Stimulated activated CD8-positive, alpha-beta memory T cell treated with anti-CD3 and anti-CD28 coated beads, Interleukin-4, amount 100 ng/mL, for 1 hour (primary cell): ENCODE results near the gene VAV2.

Experiments
- DNase-seq, 2 donors: peaks; one replicate each; pipeline ENCODE4 v3.0.0-alpha.2; 2020; ENCODE audit warnings: low read depth in 2 of 2, low spot score in 1 of 2

The VAV2 gene

GRCh38 chr9:133953621-133953975 is 38.5 kb downstream of the VAV2 start:
- DNase-seq, result no peak

DNA sequence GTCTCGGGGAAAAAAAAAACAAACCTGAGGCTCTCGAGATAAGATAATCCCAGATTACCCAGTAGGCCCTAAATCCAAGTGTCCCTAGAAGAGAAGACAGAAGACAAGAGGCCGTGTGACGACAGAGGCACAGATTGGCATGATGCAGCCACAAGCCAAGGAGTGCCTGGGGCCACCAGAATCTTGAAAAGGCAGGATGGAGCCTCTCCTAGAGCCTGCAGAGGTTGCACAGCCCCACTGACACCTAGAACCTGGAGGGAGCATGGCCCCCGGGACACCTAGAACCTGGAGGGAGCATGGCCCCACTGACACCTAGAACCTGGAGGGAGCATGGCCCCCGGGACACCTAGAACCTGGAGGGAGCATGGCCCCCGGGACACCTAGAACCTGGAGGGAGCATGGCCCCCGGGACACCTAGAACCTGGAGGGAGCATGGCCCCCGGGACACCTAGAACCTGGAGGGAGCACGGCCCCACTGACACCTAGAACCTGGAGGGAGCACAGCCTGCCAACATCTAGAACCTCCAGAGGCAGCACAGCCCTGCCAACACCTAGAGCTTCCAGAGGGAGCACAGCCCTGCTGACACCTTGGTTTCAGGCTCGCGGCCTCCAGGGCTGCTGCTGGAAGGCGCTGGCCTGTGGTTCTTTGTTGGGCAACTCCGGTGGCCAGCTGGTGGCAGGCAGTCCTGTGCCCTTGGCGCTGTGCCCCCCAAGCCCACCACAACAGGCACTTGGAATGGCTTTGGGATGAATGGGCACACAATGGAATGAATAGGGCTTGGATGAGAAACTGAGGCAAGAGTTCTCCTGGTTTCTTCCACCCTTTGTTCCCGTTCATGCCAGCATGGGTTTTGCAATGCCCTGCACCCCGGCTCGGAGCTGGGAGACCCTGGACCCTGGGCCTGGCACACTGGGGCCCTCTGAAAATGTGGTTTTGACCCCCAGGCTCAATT is 39.2 kb downstream of the VAV2 start:
- DNase-seq, result no peak

DNA sequence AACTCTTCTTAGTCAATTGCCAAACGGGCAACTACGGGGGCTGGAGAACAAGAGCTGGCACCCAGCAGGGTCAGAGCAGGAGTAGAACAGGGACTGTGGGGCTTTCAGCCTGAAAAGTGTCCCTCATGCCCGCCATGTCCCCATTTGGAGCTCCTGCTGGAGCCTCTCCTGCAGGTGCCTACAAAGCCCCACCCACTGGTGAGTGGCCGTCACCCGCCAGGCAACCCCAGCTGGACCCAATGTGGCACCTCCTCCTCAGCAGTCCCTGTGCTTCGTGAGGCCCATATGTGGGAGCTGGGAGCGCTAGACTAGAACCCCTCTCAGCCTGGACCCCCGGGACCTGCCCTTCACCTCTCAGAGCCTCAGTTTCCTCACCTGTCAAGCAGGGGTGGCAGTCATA is 40.9 kb downstream of the VAV2 start:
- DNase-seq, result no peak

DNA sequence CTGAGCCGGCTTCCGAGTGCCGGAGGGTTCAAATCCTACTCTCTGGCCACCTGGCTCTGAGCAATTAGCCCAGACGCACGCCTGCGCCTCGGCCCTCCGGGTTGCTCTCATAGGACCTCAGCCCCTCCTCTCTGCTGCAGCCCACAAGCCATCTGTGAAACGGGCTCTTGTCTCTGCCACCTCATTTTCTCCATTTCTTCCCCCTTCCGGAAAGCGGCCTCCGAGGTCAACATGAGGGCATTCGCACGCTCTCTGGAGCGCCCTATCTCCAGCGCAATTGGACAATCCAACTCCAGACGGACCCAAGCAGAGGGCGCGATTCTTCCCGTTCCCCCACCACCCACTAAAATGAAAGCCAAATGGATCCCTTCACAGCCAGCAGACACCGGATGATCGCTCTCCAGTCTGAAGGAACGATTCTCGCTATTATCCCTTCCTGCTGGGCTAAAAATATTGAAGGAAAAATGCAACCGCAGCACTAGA is 41.5 kb downstream of the VAV2 start:
- no peak for DNase-seq

DNA sequence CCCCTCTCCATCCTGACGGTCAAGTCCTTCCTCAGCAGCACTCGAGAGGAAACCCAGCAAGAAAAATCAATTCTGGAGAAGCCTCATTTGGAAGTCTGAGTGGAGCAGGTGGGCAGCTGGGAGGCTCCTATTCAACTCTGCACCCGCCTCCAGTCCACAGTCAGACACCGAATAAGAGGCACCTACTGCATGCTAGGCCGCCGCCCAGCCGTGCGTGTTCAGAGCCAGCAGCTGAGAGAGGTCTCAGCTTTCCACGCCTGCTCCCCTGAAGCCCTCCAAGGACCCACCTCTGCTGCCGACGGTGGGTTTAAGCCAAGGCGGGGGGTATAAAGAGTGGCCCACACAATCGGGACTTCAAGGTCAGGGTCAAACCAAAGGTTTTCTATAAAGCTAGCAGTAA is 41.9 kb downstream of the VAV2 start:
- no peak for DNase-seq

GRCh38 chr9:133949486-133950061 is 42.5 kb downstream of the VAV2 start:
- DNase-seq, result no peak

DNA sequence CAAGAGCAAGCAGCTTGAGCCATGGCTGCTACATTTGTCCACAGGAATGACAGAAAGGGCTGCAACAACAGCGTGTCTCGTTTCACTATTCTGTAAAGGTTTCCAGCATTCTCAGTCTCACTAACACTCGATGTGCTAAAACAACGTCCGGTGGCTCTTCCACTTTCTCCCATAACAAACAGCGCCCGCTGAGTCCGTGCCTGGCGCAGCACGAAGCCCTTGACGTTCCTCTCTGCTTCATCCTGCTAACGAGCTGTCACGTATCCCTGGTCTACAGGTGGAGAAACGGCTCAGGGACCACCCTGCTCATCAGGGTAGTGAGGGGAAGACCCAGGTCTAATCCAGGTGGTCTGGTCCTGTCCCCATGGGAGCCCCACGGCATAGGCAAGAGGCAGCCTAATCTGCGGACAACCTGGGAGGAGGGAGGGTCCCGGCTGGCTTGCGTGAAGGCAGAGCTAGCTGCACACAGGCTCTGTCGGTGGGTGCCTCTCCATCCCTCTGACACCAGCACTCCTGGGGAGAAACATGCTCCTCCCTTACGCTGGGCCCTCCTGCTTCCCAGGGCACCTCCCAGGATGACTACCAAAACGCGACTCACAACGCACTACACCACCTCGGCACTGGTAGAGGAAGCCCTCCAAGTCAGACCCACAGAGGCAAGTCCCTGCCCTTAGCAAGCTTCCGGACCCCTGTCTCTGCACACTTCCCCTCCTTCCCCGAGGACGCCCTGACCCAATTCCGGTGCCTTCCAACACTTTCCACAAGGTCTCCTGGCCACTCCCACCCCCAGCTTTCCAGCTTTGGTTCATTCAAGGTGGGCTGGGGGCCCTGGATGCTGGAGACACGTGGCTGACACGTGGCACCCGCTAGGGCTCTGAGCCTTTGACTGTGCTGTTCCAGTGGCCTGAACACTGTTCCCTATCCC is 43.3 kb downstream of the VAV2 start:
- DNase-seq, result no peak

DNA sequence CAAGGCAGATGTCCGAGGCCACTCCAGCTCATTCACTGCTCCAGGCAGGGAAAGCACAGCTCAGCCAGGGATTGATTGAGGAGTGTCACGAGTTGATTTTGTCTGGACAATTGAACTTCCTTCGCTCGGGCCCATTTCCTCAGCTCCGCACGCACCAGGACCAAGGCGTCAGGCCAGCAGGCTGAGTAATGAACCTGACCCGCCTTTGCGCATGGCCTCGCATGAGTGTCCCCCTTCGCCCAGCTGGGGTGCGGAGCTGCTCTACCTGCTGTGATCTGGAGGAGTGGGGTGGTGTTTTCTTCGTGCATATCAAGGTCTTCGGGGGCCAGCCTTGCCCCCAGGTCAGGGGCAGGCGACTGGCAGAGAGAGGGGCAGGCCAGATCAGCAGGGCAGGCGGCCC is 44.0 kb downstream of the VAV2 start:
- no peak for DNase-seq

DNA sequence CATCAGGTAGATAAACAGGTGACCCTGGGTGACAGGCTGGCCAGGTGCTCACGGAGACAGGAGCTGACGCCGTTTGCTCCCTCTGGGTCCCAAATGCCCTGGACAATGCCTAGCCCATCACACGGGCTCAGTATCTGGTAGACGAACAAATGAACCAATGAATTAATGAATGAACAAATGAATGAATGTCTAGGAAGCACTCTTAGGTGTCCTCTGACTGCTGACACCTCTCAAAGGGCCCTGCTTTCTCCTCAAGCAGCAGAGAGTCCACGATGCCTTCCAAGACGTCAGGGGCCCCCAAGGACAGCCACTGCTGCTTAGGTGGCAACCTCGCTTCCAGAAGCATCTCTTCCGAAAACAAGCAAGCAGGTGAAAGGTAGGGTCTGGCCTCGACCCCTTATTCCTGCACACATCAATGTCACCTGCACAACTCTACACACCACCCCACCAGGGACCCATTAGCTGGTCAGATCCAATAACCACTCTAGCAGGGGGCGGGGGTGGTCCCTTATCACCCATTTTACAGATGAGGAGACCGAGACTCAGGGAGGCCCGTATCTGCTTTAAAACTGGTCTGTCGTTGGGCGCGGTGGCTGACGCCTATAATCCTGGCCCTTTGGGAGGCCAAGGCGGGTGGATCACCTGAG is 45.2 kb downstream of the VAV2 start:
- DNase-seq, result no peak

GRCh38 chr9:133945977-133946753 is 46.0 kb downstream of the VAV2 start:
- no peak for DNase-seq

- no peak for DNase-seq
These were observed 46.7 kb downstream of the VAV2 start for GRCh38 chr9:133945314-133945975.

GRCh38 chr9:133944746-133945135 is 47.4 kb downstream of the VAV2 start:
- no peak for DNase-seq

DNA sequence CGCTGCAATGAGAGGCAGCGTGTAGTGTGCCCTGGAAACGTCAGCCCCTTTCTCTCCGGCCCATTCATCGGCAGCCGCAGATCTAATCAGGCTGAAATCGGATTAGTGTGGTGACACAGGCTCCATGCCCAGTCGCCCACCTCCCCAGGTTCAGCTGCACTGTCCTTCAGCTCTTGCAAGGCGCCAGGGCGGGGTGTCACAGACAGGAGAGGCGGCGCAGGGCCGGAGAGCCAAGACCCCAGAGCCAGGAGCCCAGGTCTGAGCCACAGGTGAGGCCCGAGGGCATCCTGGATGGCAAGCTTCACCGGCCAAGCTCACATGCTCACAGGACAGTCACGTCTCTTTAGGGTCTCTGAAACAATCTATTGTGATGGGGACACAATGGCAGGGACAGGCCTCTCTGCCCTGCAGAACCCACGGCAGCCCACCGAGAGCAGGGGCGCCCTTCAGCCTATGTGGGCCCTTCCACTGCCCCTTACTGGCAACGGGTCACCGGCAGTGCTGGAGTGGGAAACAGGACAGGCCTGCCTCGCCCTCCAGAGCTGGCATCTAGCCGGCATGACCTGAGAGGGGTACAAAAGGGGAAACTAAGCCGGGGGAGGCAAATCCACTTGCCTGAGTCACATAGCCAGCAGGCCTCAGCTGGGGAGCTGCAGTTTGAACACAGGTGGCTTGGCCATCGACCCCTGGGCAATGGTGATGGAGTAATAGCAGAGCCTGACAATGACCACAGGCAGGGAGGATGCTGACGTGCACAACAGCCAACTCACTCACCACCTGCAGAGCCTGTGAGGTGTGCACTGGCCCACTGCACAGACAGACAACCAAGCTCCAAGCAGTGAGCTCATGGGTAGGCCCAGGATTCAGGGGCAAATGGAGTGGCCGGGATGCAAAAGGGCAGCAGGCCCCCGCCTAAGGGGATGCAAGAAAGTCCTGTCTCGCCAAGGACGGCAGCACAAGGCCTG is 48.1 kb downstream of the VAV2 start:
- no peak for DNase-seq

DNA sequence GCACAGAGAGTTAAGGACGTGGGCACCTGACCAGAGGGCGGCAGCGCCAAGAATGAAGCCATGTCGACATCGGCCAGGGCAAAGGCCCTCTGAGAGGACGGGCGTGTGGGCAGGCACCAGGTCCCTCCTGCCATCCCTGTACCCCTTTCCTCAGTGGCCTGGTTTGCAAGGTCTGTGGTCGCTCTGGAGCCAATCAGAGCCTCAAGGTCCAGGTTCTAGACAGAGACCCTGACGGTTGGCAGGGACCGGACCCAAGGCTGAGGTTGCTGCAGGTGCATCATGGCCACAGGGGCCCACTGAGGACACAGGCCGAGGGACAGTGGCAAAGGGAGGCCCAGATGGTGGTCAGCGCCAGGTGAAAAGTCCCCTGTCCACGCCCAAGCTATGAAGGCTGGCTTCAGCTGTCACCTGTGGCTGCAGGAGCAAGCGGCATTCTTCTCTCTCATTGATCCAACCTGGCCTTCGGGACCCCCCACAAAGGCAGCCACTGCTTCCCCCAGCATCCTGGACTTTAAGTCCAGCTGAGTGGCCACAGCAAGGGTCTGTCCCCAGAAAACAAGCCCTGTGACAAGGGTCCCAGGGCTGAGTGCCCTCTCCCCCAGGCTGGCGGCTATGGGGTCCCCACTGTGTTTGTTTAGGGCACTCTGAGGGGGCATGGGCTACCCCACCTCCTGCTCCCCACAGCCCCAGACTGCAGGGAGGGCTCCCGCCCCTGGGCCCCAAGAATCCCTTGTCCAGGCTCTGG is 48.9 kb downstream of the VAV2 start:
- DNase-seq, result no peak

- DNase-seq, result no peak
These were observed 49.7 kb downstream of the VAV2 start for GRCh38 chr9:133942206-133942975.

DNA sequence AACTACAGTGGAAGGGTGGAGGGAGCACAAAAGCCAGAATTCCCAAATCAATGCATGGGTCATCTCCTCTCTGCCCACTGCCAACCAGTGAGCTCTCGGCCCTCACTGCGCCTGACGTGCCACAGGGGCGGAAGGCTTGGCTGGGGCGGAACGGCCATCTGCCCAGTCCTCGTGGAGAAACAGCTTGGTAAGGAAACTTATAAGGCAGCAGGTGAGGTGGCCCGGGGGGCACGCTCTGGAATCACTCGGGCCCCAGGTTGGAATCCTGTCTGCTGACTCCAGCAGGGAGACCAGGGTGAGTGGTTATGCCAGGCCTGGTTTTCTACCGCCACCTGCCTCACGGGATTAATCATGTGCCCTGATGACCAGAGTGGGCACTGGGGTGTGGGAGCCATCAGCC is 52.3 kb downstream of the VAV2 start:
- DNase-seq, result no peak

- DNase-seq, result no peak
These were observed 52.8 kb downstream of the VAV2 start for GRCh38 chr9:133939171-133939785.
